Fibroblast of the conjunctiva (primary cell): ENCODE results near the gene SPINT2.
"Not testable (repeated sequence)": the region's sequence is repeated elsewhere in the genome, so short reads cannot be mapped to it uniquely, and the experiment has no call there.

Experiments
- DNase-seq: peaks from one replicate; pipeline ENCODE4 v3.0.0-alpha.2; 2010; ENCODE audit warnings: low read depth

SPINT2 gene

DNA sequence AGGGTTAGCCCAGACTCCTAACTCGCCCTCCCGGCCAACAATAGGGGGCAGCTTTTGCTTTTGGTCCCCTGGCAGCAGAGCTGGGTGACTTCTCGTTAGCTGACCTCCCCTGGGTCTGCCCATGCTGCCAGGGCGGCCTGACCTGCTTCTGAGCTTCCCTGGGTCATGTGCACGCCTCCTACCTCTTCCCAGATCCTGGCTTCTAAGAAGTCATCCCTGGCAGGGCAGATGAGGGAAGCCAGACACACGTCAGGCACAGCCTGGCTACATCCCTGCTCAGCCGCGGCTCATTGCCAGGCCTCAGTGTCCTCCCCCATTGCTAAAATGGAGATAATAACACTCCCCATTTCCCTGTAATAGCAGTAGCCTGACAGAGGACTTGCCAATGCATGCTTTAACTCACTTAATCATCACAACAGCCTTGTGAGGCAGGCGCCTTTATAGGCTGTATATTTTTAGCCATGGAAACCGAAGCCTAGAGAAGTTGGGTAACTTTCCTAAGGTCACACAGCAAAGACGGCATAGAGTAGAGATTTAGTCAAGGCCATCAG is 57.3 kb downstream of the SPINT2 start:
- no peak for DNase-seq

DNA sequence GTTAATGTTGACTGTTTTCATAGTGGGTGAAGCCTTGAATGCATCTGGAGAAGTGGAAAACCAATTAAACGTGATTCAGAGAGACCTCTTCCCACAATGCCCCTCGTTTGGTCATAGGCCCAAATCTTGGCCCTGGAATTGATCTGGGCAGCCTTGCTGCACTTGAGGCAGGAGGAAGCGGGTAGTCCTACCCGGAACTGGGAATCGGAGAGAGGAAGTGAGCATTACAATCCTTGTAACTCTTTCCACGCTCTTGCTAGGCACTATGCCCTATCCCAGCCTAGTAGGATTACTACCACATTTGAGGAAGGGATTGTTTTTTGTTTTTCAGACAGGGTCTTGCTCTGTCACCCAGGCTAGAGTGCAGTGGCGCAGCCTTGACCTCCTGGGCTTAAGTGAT is 58.9 kb downstream of the SPINT2 start:
- DNase-seq: no peak

DNA sequence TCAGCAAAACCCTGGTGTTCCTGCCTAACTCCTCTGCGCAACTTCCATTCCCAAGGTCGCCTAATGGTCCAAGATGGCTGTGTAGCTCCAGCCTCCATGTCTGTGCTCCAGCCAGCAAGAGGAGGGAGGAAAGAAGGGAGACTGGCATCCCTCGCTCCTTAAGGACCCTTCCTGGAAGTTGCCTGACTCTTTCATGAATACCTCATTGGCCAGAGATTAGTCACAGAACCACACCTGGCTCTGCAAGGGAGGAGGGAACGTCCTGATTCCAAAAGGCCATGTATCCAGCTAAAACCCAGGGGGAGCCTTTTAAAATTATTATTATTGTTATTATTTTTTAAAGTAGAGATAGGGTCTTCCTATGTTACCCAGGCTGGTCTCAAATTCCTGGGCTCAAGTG is 60.1 kb downstream of the SPINT2 start:
- DNase-seq: no peak

DNA sequence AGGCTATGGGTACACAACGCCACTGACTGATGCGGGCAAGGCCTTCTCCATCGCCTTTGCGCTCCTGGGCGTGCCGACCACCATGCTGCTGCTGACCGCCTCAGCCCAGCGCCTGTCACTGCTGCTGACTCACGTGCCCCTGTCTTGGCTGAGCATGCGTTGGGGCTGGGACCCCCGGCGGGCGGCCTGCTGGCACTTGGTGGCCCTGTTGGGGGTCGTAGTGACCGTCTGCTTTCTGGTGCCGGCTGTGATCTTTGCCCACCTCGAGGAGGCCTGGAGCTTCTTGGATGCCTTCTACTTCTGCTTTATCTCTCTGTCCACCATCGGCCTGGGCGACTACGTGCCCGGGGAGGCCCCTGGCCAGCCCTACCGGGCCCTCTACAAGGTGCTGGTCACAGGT is 62.2 kb downstream of the SPINT2 start:
- DNase-seq: no peak

DNA sequence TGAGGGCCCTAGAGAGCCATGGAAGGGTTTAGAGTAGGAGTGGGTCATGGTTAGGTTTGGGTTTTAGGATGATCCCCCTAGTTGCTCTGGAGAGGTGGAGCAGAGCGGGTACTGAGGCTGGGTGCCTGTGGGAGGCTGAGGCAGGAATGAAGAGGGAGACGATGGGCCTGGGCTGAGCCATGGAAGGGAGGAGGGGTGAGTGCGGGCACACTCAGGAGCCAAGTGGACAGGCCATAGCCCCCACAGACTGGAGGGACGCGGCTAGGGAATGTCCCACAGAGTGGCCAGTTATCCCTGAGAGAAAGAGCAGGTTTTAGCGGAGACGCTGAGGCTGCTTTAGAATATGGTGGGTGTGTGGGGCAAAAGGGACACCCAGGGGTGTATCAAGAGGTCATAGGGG is 65.3 kb downstream of the SPINT2 start:
- DNase-seq: no peak

DNA sequence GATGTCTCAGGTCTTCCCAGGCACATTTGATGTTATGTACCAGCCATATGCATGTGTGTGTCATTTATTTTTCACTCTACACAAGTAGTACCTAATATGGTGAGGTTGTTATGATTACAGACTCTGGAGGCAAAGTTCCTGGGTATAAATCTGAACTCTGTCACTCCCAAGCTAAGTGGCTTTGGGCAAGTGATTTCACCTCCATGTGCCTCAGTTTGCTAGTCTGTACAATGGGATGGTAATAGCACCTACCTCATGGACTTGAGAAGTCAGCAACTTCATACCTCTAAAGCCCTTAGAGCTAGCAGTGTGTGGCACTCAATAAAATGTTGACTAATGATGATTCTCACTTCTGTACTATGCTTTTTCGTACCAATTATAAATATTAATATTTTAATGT is 67.4 kb downstream of the SPINT2 start:
- DNase-seq: no peak

DNA sequence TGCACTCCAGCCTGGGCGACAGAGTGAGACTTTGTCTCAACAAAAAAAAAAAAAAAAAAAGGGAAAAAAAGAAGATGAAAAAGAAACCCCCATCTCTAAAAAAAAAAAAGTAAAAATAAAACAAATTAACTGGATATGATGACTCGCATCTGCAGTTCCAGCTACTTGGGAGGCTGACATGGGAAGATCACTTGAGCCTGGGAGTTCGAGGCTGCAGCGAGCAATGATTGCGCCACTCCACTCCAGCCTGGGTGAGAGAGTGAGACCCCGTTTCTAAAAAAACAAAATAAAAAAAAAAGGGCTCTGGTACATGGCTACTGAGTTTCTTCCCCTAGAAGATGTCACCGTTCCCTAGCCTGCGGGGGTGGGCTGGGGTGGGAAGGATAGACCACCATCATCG is 68.9 kb downstream of the SPINT2 start:
- no peak for DNase-seq

DNA sequence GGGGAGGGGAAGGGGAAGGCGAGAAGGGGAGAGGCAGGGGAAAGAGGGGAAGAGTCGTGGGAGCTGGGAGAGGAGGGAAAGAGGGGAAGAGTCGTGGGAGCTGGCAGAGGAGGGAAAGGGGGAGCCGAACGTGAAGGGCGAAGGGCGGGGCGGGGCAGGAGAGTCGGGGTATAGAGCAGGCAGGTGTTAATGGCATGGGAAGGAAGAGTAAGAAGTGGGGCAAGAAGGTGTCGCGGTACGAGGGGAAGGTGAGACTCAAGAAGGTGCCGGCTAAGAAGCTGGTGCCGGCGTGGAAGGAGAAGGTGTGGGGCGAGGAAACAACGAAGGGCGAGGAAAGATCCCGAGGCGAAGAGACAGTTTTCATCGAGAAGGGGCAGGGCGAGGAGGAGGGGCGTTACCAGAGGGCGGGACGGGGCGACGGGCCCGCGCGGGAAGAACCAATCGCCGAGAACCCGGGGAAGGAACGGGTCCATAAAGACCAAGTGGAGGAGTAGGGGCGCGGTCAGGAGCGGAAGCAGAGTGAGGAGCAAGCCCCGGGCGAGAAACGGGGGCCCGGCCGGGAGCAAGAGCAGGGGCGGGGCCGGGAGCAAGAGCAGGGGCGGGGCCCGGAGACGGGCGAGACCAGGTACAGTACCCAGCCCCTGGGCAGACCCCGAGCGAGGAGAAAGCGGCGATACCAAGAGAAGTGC is 71.7 kb downstream of the SPINT2 start:
- peak; percentile 88 for DNase-seq

DNA sequence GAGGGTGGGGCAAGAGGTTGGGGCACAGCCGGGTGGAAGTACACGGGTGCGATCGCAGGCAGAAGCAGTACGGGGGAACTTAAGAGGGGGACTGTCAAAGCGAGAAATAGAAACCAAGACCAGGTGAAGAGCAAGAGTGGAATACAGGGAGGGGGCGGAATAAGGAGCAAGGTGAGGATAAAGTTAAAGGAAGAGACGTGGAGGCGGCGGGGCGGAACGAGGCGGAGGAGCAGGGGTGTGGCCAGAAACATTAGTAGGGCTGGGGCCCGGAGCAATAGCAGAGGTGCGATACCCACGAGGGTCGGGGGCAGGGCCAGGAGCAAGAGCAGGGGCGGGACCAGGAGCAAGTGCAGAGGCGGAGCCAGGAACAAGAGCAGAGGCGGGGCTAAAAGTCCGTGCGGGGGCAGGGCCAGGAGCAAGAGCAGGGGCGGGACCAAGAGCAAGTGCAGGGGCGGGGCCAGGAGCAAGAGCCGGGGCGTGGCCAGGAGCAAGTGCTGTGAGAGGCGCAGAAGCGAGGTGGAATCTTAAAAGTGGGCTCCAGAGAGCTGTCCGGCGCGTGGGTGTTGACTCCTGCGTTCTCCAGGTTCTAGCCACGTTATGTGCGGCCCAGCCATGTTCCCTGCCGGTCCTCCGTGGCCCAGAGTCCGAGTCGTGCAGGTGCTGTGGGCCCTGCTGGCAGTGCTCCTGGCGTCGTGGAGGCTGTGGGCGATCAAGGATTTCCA is 72.4 kb downstream of the SPINT2 start:
- DNase-seq: peak; percentile 81

DNA sequence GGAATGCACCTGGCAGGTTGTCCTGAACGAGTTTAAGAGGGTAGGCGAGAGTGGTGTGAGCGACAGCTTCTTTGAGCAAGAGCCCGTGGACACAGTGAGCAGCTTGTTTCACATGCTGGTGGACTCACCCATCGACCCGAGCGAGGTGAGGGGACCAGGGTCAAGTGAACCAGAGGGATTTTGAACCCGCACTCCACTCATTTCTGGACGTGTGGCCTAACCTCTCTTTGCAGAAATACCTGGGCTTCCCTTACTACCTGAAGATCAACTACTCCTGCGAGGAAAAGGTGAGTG is 72.9 kb downstream of the SPINT2 start:
- no peak for DNase-seq

DNA sequence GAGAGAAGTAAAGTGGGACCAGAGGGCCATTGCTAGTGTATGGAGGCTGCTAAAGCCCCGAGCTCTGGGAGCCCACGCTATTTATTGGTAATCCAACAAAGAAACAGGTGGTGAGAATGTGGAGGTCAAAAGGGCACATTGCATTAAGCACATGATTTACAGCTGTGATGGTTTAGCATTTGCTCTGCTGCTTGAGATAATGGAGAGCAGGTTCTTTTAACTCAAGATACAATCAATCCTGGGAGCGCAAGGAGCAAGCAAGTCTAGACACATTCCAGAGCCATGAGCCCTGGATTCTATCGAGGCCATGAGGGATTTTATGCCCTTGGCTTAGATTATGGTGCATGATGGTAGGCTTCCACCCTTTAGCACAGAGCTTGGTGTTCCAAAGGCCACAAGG is 74.6 kb downstream of the SPINT2 start:
- not testable (repeated sequence) for DNase-seq

DNA sequence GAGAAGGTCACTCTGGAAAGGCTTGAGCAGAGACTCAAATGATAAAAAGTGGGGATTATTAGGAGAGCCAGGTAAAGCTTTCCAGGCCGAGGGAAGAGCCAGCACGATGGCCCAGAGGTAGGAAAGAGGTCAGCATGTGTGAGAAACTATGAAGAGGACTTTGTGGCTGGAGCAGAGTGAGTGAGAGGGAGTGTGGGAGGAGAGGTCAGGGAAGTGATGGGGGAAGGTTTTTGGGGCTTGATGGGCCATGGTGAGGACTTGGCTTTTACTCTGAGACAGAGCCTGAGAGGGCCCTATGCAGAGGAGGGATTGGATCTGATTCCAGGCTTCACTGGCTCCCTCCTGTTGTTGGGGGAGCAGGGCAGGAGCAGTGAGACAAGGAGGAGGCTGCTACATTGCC is 76.6 kb downstream of the SPINT2 start:
- DNase-seq: no peak
